HG03432 (cell line): ENCODE measurements around the gene DCXR.

Experiments
- ATAC-seq: cut with Tn5 transposase; IDR thresholded peaks from one replicate; pipeline ENCODE4 v1.9.1; 2021; ENCODE audit warnings: mild to moderate bottlenecking, moderate library complexity; ENCODE audit not compliant: unreplicated experiment

The DCXR gene

DNA sequence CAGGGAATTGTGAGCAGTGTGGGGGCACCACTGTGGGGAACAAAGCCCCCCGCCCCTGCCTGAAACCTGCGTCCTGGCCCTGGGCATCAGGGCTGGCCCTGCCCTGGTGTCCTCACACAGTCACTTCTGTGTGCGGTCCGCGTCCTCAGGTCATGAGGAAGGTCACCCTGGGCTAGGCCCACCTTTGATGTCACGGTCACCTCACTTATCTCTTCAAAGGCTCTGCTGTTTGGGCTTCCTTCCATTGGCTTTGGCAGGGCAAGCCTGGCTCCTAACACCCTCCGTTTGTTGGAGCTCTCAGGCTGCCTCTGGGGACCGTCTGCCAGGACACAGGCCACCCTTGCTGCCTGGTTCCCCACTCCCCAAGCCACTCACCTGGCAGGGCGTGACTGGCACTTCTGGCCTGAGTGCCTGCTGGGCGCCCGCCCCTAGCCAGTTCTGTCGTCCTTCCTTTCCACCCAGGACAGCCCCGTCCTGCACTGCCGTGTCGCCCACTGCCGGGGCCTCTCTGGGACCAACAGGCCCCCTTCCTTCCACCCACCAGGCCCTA, 23.6 kb downstream of the DCXR start:
- no peak for ATAC-seq

DNA sequence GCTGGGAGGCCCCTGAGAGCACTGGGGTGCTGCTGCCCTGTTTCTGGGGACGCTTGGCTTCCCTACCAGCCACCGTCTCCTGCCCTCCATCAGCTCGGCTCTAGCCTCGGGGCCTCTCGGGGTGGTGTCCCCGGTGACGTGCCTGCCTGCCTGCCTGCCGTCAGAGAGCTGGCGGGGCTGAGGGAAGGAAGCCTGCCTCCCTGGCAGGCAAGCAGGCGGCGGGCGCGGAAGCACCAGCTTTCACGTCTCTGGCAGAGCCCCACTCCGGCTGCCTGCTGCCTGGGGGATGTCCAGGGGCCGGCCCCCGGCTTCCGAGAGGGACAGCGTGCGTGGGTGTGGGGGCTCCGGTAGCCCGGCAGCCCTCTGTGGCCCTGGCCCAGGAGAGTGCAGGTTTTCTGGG, 24.2 kb downstream of the DCXR start:
- no peak for ATAC-seq

GRCh38 chr17:82012640-82013295, 24.7 kb downstream of the DCXR start:
- ATAC-seq, result no peak

DNA sequence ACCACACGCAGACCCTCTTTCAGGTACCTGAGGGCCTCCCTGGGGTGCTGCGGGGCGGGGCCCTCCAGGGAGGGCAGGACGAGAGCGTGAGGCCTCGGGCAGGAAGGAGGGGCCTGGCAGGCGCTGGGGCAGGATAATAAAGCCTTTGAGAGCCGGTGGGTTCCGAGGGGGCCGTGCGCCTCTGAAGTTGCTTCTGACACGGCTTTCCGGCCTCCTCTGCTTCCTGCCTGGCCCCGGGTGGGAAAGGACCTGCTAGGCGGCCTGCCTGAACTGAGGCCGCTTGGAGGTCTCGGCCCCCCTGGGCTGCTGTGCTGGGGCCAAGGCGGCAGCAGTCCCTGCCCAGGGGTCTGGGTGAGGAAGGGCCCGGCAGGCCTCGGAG, 25.2 kb downstream of the DCXR start:
- no peak for ATAC-seq

DNA sequence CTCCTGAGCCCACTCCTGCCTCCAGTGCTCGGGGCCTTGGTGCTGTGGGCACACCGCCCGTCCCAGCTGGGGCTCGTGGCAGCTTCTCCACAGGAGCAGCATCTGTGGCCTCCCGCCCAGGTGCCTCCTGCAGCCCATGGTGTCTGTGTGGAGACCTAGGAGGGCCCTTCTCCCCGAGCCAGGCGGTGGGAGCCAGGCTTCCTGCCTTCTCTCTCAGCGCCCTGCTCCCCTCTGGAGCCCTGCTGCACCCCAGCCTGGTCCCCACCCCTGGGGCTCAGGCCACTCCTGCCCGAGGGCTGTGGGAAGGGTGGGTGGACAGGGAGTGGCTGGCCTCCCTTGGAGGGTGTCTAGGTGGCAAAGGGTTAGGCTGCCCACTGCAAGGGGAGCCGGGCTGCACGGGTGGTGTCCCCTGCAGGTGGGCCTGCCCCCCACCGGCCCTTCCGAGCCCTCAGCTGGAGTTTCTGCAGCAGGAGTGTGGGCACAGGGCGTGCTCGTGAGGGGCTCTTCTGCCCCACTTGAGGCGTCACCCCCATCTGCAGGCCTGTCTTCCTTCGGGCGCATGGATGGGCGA, 25.8 kb downstream of the DCXR start:
- no peak for ATAC-seq

GRCh38 chr17:82010575-82011525, 26.6 kb downstream of the DCXR start:
- ATAC-seq, result no peak

- no peak for ATAC-seq
Measured at GRCh38 chr17:82009413-82009812, 28.1 kb downstream of the DCXR start.

GRCh38 chr17:82008941-82009405, 28.5 kb downstream of the DCXR start:
- ATAC-seq, result no peak

GRCh38 chr17:82008258-82008940, 29.1 kb downstream of the DCXR start:
- ATAC-seq, result no peak

DNA sequence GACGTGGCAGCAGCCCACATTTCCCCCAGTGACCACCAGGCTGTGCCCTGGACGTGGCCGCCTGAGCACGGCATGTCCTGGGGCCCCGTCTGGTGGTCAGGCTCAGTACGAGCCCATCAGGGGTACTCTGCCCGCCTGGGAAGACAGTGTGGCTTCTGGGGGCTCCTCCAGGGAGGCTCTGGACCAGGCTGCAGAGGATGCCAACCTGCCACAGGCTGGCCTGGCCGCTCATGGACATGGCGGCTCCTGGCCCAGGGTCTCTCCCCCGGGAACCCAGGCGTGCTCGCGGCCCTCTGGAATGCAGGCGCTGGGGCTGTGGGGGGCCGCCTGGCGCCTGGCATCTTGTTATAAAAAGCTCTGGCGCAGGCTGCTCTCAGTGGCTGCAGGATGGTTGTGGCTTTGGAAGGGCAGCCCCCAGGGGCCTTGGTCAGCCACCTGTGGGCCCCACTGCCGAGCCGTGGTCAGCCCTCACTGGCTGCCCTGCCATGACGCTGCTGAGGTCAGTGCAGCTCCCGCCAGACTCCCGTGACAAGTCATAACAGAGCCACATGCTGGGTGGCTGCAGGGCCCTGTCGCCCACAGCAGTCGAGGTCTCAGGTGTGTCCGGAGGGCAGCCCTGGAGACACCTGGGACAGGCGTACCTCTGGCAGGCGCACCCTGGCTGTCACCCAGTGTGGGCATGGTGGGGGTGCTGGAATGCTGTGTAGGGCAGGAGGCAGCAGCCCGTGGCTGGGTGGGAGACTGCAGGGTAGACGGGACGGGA, 29.8 kb downstream of the DCXR start:
- ATAC-seq, result no peak

DNA sequence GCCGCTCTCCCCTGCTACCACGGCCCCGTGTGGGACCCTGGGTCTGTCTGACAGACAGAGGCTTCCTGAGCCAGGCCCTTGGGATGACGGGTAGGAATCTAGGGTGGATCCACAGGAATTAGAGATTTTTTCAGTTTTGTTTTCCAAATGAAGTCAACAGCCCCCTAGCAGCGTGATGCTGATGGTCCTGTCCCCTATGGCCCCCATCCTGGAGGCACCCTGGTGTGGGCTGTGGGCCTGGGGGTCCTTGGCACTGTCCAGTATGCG, 30.3 kb downstream of the DCXR start:
- no peak for ATAC-seq

- ATAC-seq, result no peak
Measured at GRCh38 chr17:82006468-82007227, 30.8 kb downstream of the DCXR start.

- ATAC-seq, result no peak
Measured at GRCh38 chr17:82005701-82006348, 31.7 kb downstream of the DCXR start.

- no peak for ATAC-seq
Measured at GRCh38 chr17:82004517-82005455, 32.7 kb downstream of the DCXR start.

GRCh38 chr17:82003411-82004381, 33.8 kb downstream of the DCXR start:
- ATAC-seq, result no peak

DNA sequence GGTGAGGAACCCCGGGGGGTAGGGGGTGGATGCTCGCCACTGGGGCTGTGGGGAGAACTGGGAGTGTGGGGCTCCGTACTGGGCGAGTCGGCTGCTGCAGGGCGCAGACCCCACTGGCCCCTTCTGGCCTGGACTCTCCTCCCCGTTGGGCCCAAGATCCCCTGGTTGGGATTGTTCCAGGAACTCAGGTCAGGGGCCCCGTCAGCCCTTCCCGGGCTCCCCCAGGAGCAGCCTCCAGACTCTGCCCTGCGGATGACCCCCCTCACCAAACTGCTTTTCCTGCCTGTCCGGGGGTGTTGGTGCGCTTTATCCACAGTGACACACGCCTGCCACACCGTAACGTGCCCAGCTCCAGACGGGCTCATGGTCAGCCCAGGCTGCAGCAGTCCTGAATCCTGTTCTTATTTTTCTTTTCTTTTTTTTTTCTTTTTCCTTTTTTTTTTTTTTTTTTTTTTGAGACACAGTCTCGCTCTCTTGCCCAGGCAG, 35.9 kb downstream of the DCXR start:
- ATAC-seq, result no peak
